Activated CD8-positive, alpha-beta memory T cell treated with anti-CD3 and anti-CD28 coated beads for 24 hours (primary cell): Measurements from ENCODE around the gene CHRNA9.

Experiments used
- DNase-seq: peaks from one replicate; pipeline ENCODE4 v3.0.0-alpha.2; 2020

CHRNA9 gene

DNA sequence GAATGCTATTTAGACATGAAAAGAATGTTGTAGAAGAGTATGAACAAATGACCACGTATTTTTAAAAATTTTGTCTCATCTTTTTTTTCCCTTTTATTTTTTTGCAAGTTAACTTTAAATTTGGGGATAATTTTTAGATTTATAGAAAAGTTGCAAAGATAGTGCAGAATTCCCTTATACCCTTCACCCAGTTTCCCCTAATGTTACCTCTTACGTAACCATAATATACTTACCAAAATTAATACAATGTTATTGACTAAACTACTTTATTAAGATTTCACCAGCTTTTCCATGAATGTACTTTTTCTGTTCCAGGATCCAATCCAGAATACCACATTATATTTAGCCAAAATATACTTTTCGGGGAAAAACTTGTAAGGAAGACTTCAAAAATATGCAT, 12.3 kb downstream of the CHRNA9 start:
- DNase-seq = no peak

DNA sequence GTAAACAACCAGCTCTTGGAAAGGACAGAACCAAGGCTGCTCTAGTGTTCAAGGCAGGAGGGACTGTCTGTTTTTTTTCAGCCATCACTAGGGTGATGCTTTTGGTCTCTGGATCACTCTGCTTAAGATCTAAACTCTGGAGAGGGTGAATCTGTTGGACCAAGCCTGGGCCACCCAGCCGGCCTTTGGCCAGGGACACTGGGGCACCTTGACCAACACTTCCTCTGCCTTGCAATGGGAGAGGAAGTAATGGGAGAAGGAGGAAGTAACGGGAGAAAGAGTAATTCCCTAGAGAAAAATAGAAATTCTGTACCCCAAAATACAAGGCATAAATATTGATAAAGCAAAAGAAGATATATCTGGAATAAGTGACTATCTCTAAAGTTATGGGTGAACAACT, 12.9 kb downstream of the CHRNA9 start:
- DNase-seq = no peak

DNA sequence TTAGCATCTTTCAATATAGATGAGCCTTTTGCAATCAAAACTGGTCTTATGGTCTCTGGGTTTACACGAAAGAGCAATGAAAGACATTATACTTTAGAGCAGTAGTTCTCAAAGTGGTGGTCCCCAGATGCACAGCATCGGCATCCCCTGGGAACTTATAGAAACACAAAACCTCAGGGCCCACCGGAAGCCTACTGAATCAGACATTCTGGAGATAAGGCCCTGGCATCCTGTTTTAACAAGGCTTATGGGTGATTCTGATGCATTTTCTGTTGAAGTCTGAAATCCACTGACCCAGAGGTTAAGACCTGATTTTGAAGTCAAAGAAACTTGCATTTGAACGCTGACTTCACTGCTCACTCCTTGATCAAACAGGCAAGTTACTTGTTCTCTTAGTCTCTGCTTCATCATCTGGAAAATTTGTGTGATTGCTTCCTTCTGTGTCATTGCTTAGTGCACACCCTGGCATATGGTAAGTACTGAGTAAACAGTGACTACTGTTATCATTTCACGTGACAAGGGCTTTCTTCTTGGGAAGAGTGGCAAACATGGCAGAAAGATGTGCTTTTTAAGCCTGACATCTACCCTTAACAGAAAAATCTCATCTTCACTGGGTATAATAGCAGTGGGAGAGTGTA, 14.5 kb downstream of the CHRNA9 start:
- DNase-seq = no peak

DNA sequence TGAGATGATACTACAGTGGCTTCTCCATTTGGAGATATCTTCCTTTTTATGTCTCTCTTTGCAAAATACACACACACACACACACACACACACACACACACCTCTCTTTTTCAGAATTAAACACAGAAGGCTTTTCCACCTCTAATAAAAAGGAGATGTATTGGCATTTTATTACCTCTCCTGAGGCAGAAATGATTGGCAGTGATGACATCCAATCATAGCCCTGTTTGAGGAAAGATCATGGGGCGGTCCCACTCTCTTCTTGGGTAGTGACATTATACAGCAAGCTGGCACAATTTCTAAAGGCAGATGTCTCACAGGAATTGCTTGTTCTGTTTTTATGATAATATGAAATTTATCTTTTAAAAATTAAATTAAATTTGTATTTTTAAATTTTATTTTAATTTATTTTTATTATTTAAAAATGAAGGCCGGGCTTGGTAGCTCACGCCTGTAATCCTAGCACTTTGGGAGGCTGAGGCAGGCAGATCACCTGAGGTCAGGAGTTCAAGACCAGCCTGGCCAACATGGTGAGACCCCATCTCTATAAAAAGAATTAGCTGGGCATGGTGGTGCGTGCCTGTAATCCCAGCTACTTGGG, 15.6 kb downstream of the CHRNA9 start:
- no peak for DNase-seq

DNA sequence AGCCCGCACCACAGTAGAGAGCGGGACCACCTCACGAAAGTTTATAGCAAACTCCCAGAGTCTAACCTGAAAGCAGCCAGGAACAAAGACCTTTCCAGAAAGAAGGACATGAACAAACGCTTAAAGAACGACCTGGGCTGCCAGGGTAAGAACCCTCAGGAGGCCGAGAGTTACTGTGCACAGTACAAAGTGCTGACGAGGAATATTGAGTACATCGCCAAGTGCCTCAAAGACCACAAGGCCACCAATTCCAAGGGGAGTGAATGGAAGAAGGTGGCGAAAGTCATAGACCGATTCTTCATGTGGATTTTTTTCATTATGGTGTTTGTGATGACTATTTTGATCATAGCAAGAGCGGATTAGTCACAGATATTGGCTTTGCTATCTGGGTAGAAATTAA, 19.0 kb downstream of the CHRNA9 start:
- DNase-seq = no peak

DNA sequence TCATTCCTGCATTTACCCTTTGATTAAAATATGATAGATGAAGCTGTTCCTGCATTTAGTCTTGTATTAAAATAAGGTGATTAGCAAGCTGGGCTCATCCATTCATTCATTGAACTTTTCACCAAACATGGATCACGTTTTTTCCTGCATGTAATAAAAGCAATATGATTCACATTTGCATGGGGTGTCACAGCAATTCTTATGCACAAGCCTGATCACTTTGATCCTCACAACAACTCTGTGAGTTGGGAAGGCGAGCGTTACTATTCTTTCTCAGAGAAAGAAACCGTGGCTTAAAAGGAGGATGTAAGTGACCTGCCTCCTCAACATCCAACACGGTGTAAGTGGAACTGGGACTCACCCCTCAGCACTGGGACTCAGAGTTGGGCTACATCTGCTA, 20.0 kb downstream of the CHRNA9 start:
- no peak for DNase-seq

DNA sequence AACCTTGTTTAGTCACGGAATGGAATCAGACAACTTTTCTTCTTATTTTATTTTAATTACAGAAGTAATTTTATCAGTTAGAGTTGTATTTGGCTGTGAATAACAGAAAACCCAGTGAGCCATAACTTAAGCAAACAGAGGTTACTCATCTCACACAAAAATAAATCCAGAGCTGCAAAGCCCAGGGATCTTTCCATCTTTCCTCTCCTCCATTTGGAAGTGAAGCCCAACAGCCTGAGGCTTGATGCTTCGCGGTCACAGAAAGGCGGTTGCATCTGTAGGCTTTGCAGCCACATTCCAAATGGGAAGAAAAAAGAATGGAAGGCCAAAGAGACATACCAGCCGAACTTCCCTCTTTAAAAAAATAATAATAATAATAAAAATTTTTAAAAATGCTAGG, 22.6 kb downstream of the CHRNA9 start:
- no peak for DNase-seq

DNA sequence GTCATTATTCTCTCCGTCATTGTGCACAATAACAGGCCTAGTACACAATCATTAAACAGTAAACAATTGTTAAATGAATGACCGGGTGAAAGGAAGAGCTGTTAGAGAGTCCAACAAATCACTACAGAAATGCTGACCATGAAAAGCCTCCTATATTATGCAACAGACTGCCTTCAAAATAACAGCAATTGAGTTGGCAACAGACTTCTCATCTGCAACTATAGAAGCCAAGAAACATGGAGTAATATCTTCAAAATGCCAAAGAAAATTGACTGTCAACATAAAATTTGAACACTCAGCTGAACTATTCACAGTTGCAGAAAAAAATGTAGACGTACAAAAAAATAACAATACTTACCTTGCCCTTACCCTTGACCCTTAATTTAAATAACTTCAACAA, 26.2 kb downstream of the CHRNA9 start:
- DNase-seq = no peak

DNA sequence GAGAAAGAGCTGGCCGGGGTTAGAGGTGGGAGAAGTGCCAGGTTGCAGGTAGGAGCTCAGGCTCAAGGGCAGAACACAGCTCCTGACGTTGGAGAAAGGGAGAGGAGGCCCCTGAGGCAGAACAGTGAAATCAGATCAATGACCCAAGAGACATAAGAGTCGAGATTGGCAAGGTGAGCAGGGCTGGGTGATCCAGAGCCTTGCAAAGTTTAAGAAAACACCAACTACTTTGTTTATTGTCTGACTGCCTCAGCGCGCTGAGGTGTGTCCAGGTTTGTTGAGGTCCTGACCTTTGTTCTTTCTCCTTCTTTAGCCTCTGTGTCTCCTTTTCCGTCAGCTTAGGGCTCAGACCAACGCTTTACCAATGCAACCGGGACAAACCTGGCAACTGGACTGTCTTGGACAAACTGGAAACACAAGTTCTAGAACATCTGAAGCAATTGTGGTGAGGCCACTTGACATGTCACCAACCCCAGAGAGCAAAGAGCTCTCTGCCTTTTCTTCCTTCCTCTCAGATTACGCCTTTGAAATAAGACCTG, 28.3 kb downstream of the CHRNA9 start:
- DNase-seq = no peak

DNA sequence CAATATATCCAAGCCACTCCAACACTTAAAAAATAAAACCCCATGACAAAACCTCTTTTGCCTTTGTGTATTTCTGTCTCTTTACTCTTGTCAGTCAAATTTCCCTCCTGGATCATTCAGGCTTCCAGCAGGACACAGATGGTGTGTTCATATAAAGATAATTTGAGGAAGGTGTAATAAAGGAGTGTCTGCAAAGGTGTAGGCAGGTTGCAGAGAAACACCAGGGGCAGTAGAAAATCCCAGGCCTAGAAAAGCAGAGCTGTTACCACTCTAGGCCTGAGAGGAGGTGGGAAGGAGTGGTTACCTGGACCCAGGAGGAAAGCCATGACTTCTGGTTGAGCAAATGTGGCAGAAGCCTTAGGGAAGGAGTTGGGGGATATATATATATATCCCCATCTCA, 28.8 kb downstream of the CHRNA9 start:
- DNase-seq = no peak

DNA sequence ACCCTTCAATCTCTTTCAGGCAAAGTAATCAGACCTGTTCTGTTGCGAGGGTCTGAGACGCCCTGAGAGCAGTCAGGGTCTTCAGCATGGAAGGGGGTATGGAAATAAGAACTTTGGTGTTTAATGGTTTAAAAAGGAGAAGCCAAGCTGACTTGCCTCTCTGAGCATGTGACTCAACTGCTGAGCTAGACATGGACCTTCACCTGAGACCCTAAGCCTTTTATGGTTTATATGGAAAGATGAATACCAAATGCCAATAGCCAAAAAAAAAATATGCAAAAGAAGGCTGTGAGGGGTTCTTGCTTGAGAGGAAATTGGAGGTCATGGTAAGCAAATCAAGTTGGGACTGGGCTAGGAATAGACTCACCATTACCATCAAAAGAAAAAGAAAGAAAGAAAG, 30.6 kb downstream of the CHRNA9 start:
- DNase-seq = no peak

DNA sequence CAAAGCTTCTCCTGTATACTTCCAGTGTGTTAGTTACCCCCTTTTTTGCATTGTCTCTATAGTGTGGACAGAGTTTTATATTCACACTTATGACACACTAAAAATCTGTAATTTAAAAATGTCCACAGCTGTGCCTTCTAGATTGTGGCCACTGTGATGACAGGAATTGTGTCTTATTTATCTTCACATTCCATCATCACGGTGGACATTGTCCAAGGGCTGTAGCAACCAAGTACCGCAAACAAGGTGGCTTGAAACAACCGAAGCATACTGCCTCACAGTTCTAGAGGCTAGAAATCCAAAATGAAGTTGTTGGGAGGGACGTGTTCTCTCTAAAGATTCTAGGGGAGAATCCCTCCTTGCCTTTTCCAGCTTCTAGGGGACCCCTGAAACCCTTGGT, 32.3 kb downstream of the CHRNA9 start:
- DNase-seq = no peak

DNA sequence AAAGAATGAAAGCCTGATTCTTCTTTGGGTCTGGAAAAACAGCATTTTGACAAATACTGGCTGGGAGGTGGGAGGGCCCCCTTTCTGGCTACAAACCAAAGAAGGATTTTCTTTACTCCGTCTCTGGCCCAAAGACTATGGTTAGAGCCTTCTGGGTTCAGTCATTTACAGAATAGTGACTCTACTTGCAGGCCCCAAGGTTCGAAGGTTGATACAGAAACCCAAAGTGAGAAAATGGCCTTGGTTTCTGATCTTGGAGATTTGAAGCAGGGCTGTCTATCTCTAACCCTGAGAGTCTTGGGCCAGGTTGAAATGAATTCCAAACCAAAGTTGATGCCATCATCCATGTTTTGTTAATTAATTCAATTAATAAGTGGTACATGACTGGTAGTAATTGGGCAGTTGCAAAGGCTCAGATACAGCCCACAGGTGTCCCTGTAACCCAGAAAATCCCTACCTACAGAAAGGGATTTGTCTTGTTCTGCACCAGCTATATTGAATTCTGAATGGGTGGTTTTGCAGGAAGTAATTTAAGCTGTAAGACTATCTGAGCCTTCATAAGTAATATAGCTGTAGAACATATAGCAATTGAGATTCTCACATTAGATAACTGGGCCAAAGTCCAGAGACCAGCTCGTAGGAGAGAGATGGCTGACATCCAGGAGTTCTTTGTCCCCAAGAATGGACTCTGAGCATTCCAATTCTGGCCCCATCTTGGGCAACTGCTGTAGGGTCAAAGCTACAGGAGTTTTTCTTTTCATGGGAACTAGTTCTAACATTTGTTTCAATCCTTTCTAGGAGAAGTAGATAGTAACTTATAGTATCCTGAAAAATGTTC, 34.5 kb downstream of the CHRNA9 start:
- no peak for DNase-seq

DNA sequence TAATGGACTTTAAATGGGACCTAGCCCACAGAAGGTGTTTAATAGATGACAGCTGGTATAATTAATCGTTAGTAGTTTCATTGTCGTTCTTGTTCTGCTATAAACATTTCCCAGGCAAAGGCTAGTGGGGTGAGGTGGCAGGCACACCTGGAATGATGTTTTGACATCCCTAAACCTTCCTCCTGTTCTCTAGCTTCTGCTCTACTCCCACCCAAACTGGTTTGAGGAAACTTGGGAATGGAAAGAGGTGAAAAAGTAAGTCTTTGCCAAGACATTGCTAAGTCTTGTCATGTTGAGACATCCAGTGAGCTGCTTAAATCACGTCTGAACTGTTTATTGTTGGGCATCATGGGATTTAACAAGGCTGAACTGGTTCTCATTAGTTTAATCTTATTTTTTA, 37.5 kb downstream of the CHRNA9 start:
- no peak for DNase-seq

DNA sequence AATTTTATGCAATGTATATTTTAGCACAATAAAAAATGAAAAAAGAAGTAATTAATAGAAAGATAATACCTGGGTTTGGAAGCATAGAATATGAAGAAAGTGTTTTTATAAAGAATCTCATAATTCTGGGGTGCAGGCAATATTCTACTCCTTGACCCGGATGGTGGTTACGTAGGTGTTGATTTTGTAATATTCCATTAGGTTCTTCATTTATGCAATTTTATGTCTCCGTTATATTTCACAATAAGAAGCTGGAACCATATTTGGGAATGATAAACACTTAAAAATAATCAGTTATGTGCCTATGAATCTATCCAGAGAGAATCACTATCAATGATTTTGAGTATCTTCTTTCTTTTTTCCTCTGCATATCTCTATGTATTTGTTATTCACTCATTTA, 38.5 kb downstream of the CHRNA9 start:
- no peak for DNase-seq

DNA sequence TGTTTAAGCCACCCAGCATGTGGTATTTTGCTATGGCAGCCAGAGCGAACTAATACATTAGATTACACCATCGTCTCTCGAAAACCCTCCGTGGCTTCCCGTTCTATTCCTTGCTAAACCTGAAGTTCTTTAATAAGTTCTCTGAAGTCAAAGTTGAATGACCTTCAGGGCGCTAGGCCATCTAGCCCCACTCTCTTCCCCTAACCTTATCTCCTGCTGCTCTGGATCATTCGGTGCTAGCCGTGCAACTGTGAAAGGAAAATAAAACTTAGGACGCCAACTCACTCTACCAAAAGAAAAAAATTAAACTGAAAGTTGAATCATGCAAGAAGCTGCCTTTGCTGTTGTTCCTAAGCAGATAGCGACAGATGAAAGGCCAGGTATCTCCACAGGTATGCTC, 40.0 kb downstream of the CHRNA9 start:
- no peak for DNase-seq

DNA sequence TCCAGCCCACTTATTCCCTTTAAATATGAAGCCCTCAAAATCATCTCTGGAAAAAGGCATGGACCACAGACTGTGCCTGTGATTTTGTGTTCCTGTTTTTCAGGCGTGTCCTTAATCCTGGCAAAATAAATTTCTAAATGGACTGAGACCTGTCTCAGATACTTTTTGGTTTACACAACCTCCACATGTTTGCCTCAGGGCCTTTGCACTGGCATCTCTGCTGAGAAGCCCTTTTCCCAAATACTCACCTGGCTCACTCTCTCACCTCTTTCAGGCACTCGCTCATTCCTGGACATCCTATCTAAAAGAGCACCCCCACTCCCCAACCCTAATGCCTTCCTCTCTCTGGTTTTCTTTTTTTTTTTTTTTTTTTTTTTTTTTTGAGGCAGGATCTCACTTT, 40.5 kb downstream of the CHRNA9 start:
- no peak for DNase-seq

DNA sequence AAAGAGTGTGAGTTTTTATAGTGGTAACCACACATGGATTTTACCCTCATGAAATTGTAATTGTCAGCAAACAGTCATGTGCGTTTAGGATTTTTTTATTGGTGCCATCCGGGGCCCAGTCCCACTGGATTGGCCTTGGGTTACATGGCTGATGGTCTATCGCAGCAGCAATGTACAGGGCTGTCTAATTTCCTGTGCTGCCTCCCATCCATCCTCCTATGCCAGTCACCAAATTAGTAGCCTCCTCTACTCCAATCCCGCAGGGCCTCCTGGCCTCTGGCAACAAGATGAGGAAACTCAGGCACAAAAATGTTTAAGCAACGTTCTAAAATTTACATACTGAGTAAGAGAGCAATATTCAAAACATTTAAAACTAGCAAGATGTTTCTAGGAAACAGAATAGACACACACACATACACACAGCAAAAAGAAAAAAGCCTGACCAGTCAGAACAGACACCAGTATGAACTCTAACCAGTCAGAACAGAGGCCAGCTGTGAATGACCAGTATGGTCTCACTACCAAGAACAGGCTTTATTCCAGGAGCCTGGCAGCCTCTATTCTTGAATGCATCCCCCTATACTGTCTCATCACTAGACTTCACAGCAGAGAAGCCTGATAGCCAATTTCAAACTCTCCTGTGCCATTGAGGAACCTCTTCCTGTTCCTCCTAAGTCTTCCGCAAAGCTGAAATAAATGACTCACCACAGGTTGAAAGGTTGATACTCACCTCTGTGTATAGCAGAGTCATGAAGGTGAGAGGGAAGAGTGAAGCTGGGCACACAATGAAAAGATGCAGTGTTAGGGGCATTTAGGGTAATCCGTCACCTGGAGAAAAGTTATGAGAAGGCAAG, 42.6 kb downstream of the CHRNA9 start:
- DNase-seq = no peak

DNA sequence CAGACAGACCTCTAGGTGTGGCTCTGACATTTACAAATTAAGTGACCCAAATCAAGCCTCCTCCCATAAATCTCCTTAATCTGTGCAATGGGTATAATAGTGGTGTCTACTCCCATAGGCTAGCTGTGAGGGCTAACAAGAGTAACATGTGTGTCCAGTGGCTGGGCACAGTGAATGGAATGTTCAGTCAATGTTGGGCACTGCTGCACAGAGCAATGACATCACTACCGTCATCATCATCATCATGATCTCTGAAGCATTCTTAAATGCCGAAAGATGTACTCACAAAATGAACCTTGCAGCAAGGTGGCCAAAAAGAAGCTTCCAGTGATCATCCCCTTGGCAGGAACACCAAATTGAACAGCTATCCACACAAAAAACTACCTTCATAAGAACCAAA, 43.5 kb downstream of the CHRNA9 start:
- no peak for DNase-seq

DNA sequence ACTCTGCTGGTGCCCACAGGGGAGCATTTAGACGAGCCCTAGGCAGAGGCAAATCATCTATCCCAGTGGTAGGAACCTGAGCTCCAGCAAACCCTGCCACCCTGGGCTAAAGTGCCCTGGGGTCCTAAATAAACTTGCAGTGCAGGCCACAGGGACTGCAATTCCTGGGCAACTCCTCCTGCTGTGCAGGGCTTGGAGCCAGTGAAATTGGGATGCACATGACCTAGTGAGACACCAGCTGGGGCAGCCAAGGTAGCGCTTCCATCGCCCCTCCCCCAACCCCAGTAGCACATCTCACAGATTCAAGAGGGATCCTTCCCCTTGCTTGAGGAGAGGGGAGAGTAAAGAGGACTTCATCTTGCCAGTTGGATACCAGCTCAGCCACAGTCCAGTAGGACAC, 44.1 kb downstream of the CHRNA9 start:
- DNase-seq = no peak

DNA sequence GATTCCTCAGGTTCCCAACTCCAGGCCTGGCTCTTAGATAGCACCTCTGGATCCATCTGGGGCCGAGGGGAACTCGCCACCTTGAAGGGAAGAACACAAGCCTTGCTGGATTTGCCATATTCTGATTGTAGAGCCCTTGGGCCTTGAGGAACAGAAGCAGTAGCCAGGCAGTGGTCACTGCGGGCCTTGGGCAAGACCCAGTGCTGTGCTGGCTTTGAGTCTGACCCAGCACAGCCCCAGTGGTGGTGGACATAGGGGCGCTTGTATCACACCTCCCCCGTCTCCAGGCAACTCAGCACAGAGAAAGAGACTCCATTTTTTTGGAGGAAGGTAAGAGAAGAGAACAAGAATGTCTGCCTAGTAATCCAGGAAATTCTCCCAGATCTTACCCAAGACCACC, 45.5 kb downstream of the CHRNA9 start:
- DNase-seq = no peak

DNA sequence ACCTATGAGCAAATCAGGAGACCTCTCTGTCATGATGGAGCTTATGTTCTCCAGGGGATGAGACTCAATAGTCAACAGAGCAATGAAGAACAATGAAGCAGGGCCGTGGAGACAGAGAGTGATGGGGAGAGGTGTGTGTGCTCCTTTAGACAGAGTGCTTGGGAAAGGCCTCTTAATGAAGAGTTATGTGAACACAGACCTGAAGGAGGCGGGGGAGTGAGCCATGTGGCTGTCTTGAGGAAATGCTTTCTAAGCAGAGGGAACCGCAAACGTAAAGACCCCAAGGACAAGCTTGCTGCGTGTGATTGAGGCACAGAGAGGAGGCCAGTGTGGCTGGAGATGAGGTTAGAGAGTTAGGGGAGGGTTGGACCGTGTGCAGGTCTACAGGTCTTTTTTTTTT, 53.1 kb downstream of the CHRNA9 start:
- DNase-seq = no peak

DNA sequence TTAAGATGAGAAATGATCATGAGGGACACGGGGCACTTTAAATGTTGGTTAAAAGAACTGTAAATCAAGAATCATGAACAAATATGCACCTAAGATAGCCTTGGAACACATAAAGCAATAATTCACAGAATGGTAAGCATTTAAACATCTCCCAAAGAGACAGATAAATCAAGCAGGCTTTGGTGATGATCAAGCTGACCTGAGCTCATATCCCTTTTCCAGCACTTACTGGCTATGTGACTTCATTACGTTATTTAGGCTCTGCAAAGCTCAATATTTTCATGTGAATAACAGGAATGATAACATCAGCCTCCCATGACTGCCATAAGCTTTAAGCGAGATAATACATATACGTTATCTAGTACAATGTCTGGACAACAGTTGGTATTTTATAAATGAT, 54.9 kb downstream of the CHRNA9 start:
- DNase-seq = no peak
